B cell (primary cell): Measurements from ENCODE around the gene SHH. TPM values are rescaled to one million over a fixed set of nuclear protein-coding genes. Genes with fewer than 3 reads are reported as not detected.

Experiments
- ATAC-seq: fragments of 200-7000 bp; cut with Tn5 transposase; one replicate; pipeline ENCODE4 v1.10.0; 2021; ENCODE audit warnings: low read depth, mild to moderate bottlenecking, moderate number of reproducible peaks, moderate library complexity
- CTCF ChIA-PET: fragments of 350-600 bp; sonication (Branson Sonifier 250); formaldehyde crosslinking; loops from one replicate; lab custom pipeline; 2021; ENCODE audit warnings: antibody characterized with exemption, inconsistent platforms; lab: Charles Lee
- POLR2A ChIA-PET: fragments of 350-600 bp; sonication (Branson Sonifier 250); formaldehyde crosslinking; loops from one replicate; lab custom pipeline; 2021; ENCODE audit warnings: antibody characterized with exemption; lab: Charles Lee
- DNase-seq: peaks from one replicate; pipeline ENCODE4 v3.0.0; 2013
- H2AFZ ChIP-seq: 2 replicates; pipeline ENCODE4 v1.6.1; 2012; ENCODE audit warnings: mild to moderate bottlenecking, low read depth, low read length; ENCODE audit not compliant: insufficient read depth, poor library complexity, severe bottlenecking
- H3K27ac ChIP-seq, 2 donors: 1 replicate in 1 of 2; 2 replicates in 1 of 2; pipeline ENCODE4 v1.5.1; 2012 to 2013; ENCODE audit warnings: low read length in 2 of 2, mild to moderate bottlenecking in 2 of 2, moderate library complexity in 1 of 2
- H3K27me3 ChIP-seq, 4 experiments: fragments of 200-600 bp in 1 of 4; sonication (generic) in 1 of 4; replicated peaks in 1 of 4; 1 replicate in 2 of 4; 2 replicates in 2 of 4; pipeline versions ENCODE4 v1.6.1 to v1.7.0; 2013 to 2016; ENCODE audit warnings: low read length in 3 of 4, mild to moderate bottlenecking in 2 of 4, mixed read lengths in 1 of 4, moderate library complexity in 1 of 4; ENCODE audit not compliant: insufficient read depth in 4 of 4, control insufficient read depth in 3 of 4; ENCODE audit errors: control extremely low read depth in 1 of 4
- H3K36me3 ChIP-seq, 2 experiments: replicated peaks in 1 of 2; 1 replicate in 1 of 2; 2 replicates in 1 of 2; pipeline versions ENCODE4 v1.6.1 to v1.7.1; 2013; ENCODE audit warnings: low read length in 1 of 2; ENCODE audit not compliant: insufficient read depth in 2 of 2, control insufficient read depth in 1 of 2; ENCODE audit errors: control extremely low read depth in 1 of 2, extremely low read depth in 1 of 2
- H3K4me1 ChIP-seq, 2 donors: fragments of 200-600 bp in 1 of 2; sonication (generic) in 1 of 2; 1 replicate in 1 of 2; 2 replicates in 1 of 2; pipeline versions ENCODE4 v1.5.1 to v1.6.1; 2013 to 2017; ENCODE audit warnings: low read length in 2 of 2; ENCODE audit not compliant: control insufficient read depth in 2 of 2, insufficient read depth in 2 of 2
- H3K4me2 ChIP-seq: replicated peaks from 2 replicates; pipeline ENCODE3; 2012; ENCODE audit warnings: mild to moderate bottlenecking, low read depth, low read length; ENCODE audit not compliant: poor library complexity, severe bottlenecking
- H3K4me3 ChIP-seq, 5 experiments: fragments of 200-600 bp in 1 of 5; sonication (generic) in 1 of 5; 1 replicate in 3 of 5; 2 replicates in 2 of 5; pipeline versions ENCODE4 v1.5.1 to v1.7.0; 2011 to 2016; ENCODE audit warnings: low read length in 4 of 5, mild to moderate bottlenecking in 4 of 5, low read depth in 2 of 5, control low read depth in 1 of 5, moderate library complexity in 1 of 5; ENCODE audit not compliant: insufficient read depth in 1 of 5; ENCODE audit errors: control extremely low read depth in 1 of 5, extremely low read depth in 1 of 5
- H3K79me2 ChIP-seq: fragments of 200-600 bp; sonication (generic); one replicate; pipeline ENCODE4 v1.6.0; 2016; ENCODE audit warnings: low read length; ENCODE audit not compliant: control insufficient read depth, insufficient read depth
- H3K9ac ChIP-seq: fragments of 200-600 bp; sonication (generic); 2 replicates; pipeline ENCODE4 v1.6.1; 2017; ENCODE audit warnings: mild to moderate bottlenecking, low read length, moderate library complexity
- H3K9me3 ChIP-seq, 3 donors: one replicate each; pipeline versions ENCODE4 v1.6.1 to v1.7.1; 2013; ENCODE audit warnings: low read length in 2 of 3; ENCODE audit not compliant: control insufficient read depth in 2 of 3, insufficient read depth in 1 of 3; ENCODE audit errors: control extremely low read depth in 1 of 3
- H4K20me1 ChIP-seq: 2 replicates; pipeline ENCODE4 v1.6.0; 2012; ENCODE audit warnings: mild to moderate bottlenecking, low read length; ENCODE audit not compliant: insufficient read depth, control insufficient read depth, poor library complexity, severe bottlenecking
- H3K27ac Mint-ChIP-seq: one replicate; pipeline ENCODE4 v1.8.0; 2021; ENCODE audit warnings: mixed read lengths
- H3K27me3 Mint-ChIP-seq: one replicate; pipeline ENCODE4 v1.8.0; 2021; ENCODE audit warnings: mixed read lengths
- H3K4me1 Mint-ChIP-seq: one replicate; pipeline ENCODE4 v1.8.0; 2021; ENCODE audit warnings: mixed read lengths
- H3K4me3 Mint-ChIP-seq: one replicate; pipeline ENCODE4 v1.8.0; 2021; ENCODE audit warnings: mixed read lengths
- H3K9me3 Mint-ChIP-seq: one replicate; pipeline ENCODE4 v1.8.0; 2022; ENCODE audit warnings: mixed read lengths; ENCODE audit not compliant: insufficient read depth
- CTCF ChIP-seq: fragments of 200-600 bp; IDR thresholded peaks from one replicate; pipeline ENCODE4 v1.8.0; 2022; ENCODE audit warnings: antibody characterized with exemption, mild to moderate bottlenecking
- EZH2 ChIP-seq: IDR thresholded peaks from 2 replicates; pipeline ENCODE4 v1.6.1; 2012; ENCODE audit warnings: borderline replicate concordance, low read depth, mild to moderate bottlenecking, moderate library complexity, low read length; ENCODE audit not compliant: insufficient read depth, poor library complexity, severe bottlenecking
- WGBS: methylation state at CpG from one replicate; pipeline ENCODE4 v1.1.5; 2013; ENCODE audit warnings: missing lambda C conversion rate; ENCODE audit not compliant: insufficient coverage; 5-methylcytosine and 5-hydroxymethylcytosine counted together
- intact Hi-C: fragments of 100-400 bp; cut with micrococcal nuclease; formaldehyde crosslinking; loops from one replicate; pipeline ENCODE4 v1.10.0; 2022
- polyA plus RNA-seq: library from polyadenylated mRNA; depleted of rRNA; stranded (reverse); fragments of >200 nt; gene quantifications from 2 replicates; pipeline ENCODE4 v1.2.3, GENCODE V29; 2012
- total RNA-seq, 2 donors: library from RNA; stranded (reverse); fragments of 120-200 nt in 1 of 2; gene quantifications; 1 replicate in 1 of 2; 2 replicates in 1 of 2; pipeline versions ENCODE4 v1.2.3 to v1.2.4, GENCODE V29; 2013 to 2022

Gene SHH
- total and polyA plus RNA-seq, 2 donors (not counting 1 experiment from before 2014, with no cell fraction given) = not detected

DNA sequence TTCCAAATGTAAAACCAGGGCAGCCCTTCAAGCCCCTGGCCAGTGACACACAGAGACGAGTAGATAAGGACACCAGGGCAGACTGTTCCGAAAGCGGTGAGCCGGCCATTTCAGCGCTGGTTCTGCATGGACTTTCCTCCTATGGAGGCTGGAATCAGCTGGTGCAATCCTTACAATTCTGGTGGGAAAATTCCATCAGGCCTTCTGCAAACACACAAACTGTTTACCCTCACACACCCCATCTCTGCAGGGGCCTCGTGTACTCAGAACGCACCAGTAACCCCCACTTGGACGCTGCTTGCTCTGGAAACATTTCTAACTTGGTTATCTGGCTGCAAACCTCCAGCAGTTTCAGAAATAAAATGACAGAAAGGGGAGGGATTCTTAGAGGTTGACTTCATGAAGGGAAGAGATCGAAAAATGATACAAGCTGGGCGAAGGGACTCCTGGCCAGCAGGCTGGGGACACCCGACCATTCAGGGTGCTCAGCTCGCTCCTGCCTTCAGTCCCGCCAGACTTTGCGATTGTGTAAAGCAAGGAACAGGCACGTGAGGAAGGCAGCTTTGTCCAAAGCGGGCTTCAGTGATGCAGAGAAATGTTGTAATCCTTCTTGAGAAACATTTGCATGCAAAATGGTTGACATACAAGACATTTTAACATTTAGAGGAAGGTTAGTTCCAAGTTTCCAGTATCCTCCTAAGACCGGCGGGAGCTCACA is 19.7 kb upstream of the SHH start:
- peaks cover 0 to 4% (median 0%) of the 10 kb centered on the region in 4 experiments for H3K27me3 ChIP-seq
- no peak overlapping the region for H3K27ac ChIP-seq
- DNase-seq (no peak), ATAC-seq (no peak)
- intact Hi-C loops = no loop called here
- H3K27me3 Mint-ChIP-seq = no peaks in the 10 kb centered on the region
- CTCF ChIA-PET = no interaction called here
- no peak overlapping the region for H3K4me3 ChIP-seq
- no peaks in the 10 kb centered on the region for H3K4me1 ChIP-seq
- no peaks in the 10 kb centered on the region for H3K9me3 ChIP-seq
- H3K27ac Mint-ChIP-seq = no peak overlapping the region
- no peaks in the 10 kb centered on the region for H3K79me2 ChIP-seq
- no peaks in the 10 kb centered on the region for H3K9me3 Mint-ChIP-seq
- no peak overlapping the region for H3K9ac ChIP-seq
- H3K36me3 ChIP-seq = no peaks in the 10 kb centered on the region
- no peaks in the 10 kb centered on the region for H4K20me1 ChIP-seq
- H3K4me2 ChIP-seq = no peak overlapping the region
- H3K4me1 Mint-ChIP-seq = no peaks in the 10 kb centered on the region
- 96% methylated on average over 12 of the region's 18 CpGs for WGBS
- no peak overlapping the region for H2AFZ ChIP-seq
- no peak for TF ChIP-seq EZH2
- TF ChIP-seq CTCF = no peak
- no peak overlapping the region for H3K4me3 Mint-ChIP-seq
- POLR2A ChIA-PET = no interaction called here

DNA sequence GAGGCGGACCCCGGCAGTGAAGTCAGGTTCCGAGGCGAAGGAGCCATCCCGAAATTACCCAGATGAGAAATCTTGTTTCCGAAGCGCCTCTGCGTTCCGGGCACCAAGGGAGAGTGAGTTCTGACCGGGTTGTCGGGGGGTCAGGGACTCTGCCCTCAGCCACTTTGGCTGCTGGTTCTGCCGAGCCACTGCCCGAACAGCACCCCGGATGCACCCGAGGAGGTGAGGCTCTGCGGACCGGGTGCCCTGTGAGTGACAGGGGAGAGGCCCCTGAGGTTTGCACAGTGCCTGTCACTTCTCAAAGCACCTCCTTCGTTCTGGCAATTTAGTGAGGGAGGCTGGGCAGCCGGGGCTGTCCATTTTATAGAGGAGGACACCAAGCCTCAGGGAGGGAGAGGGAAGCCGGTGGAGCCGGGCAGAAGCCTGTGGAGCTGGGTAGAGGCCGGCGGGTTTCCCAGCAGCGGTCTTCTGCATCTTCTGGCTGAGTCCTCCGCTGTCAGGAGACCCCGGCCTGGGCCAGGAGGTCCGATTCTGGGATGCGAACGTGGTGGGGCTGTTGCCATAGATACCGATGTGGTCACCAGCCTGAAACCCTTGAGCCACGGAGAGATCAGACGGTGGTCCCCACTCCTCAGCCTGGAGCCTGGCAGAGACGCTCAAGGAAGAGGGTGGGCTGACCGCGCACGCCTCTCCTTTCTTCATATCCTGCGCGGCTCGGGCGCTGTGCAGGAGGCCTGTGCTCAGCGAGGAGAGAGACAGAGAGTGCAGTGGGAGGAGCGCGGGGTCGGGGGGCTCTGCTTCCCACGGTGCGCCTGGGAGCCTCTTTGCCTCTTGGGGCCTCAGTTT is 18.9 kb upstream of the SHH start:
- POLR2A ChIA-PET = no interaction called here
- TF ChIP-seq CTCF (no peak), EZH2 (no peak)
- Histone ChIP-seq H3K27ac (no peak overlapping the region), H3K4me1 (no peaks in the 10 kb centered on the region), H2AFZ (no peak overlapping the region), H4K20me1 (no peaks in the 10 kb centered on the region), H3K9ac (no peak overlapping the region), H3K4me3 (no peak overlapping the region), H3K27me3 (peaks cover 0 to 4% (median 0%) of the 10 kb centered on the region in 4 experiments), H3K9me3 (no peaks in the 10 kb centered on the region), H3K4me2 (no peak overlapping the region), H3K36me3 (no peaks in the 10 kb centered on the region), H3K79me2 (no peaks in the 10 kb centered on the region)
- 92% methylated on average over 45 of the region's 46 CpGs for WGBS
- no peak for ATAC-seq
- Mint-ChIP-seq H3K27me3 (peaks cover under 1% of the 10 kb centered on the region), H3K27ac (no peak overlapping the region), H3K9me3 (no peaks in the 10 kb centered on the region), H3K4me1 (no peaks in the 10 kb centered on the region), H3K4me3 (no peak overlapping the region)
- CTCF ChIA-PET = no interaction called here
- intact Hi-C loops = no loop called here
- DNase-seq = no peak
